ENCODE results near the gene RABGAP1.

RABGAP1 gene

GRCh38 chr9:123112015-123112975, 171.5 kb downstream of the RABGAP1 start:
- DNase-seq (ENCODE audit: low spot score): no peak

- no peak for DNase-seq (ENCODE audit: low spot score)
These were observed 172.4 kb downstream of the RABGAP1 start for GRCh38 chr9:123113185-123113584.

GRCh38 chr9:123115146-123115913, 174.5 kb downstream of the RABGAP1 start:
- no peak for DNase-seq (ENCODE audit: low spot score)

- no peak for DNase-seq (ENCODE audit: low spot score)
These were observed 175.2 kb downstream of the RABGAP1 start for GRCh38 chr9:123116036-123116435.

- DNase-seq (ENCODE audit: low spot score): no peak
These were observed 178.7 kb downstream of the RABGAP1 start for GRCh38 chr9:123119566-123119965.

- DNase-seq (ENCODE audit: low spot score): no peak
These were observed 179.3 kb downstream of the RABGAP1 start for GRCh38 chr9:123120131-123120530.

- no peak for DNase-seq (ENCODE audit: low spot score)
These were observed 180.1 kb downstream of the RABGAP1 start for GRCh38 chr9:123120953-123121352.

GRCh38 chr9:123121457-123121856, 180.6 kb downstream of the RABGAP1 start:
- no peak for DNase-seq (ENCODE audit: low spot score)

- DNase-seq (ENCODE audit: low spot score): no peak
These were observed 186.8 kb downstream of the RABGAP1 start for GRCh38 chr9:123127512-123128075.

- no peak for DNase-seq (ENCODE audit: low spot score)
These were observed 187.8 kb downstream of the RABGAP1 start for GRCh38 chr9:123128591-123128990.

- DNase-seq (ENCODE audit: low spot score): no peak
These were observed 188.6 kb downstream of the RABGAP1 start for GRCh38 chr9:123129423-123129822.

GRCh38 chr9:123131258-123131657, 190.4 kb downstream of the RABGAP1 start:
- DNase-seq (ENCODE audit: low spot score): no peak

- DNase-seq (ENCODE audit: low spot score): no peak
These were observed 191.2 kb downstream of the RABGAP1 start for GRCh38 chr9:123131993-123132392.

GRCh38 chr9:123132696-123133095, 191.9 kb downstream of the RABGAP1 start:
- no peak for DNase-seq (ENCODE audit: low spot score)

GRCh38 chr9:123135430-123135829, 194.6 kb downstream of the RABGAP1 start:
- no peak for DNase-seq (ENCODE audit: low spot score)

GRCh38 chr9:123138163-123138562, 197.3 kb downstream of the RABGAP1 start:
- no peak for DNase-seq (ENCODE audit: low spot score)

GRCh38 chr9:123149067-123149466, 208.2 kb downstream of the RABGAP1 start:
- no peak for DNase-seq (ENCODE audit: low spot score)

- no peak for DNase-seq (ENCODE audit: low spot score)
These were observed 210.1 kb downstream of the RABGAP1 start for GRCh38 chr9:123150708-123151503.
